SK-N-SH (cell line): Measurements from ENCODE around the gene AHDC1. TPM values are rescaled to one million over a fixed set of nuclear protein-coding genes. Genes with fewer than 3 reads are reported as not detected.
"Not testable (repeated sequence)": the region's sequence is repeated elsewhere in the genome, so short reads cannot be mapped to it uniquely, and the experiment has no call there.

Experiments used
- CTCF ChIA-PET: fragments of 300-600, 350-600 bp; formaldehyde crosslinking; extraction: SDS; loops from one replicate; lab custom pipeline; 2021; lab: Yijun Ruan, JAX
- POLR2A ChIA-PET: fragments of 350-600 bp; sonication (Branson Sonifier 250); formaldehyde crosslinking; extraction: SDS; loops from one replicate; lab custom pipeline; 2020; ENCODE audit warnings: antibody characterized with exemption, inconsistent platforms; lab: Yijun Ruan, JAX
- DNase-seq: peaks from one replicate; pipeline ENCODE4 v3.0.0; 2012
- H2AFZ ChIP-seq: fragments of 200-600 bp; sonication (generic); 2 replicates; pipeline ENCODE4 v1.8.1; 2016; ENCODE audit warnings: antibody characterized with exemption, mild to moderate bottlenecking, low read depth
- H3F3A ChIP-seq: fragments of 200-600 bp; sonication (generic); replicated peaks from 2 replicates; pipeline ENCODE3; 2016; ENCODE audit warnings: antibody characterized with exemption, mild to moderate bottlenecking; ENCODE audit not compliant: insufficient read depth
- H3K27ac ChIP-seq, 2 experiments: fragments of 200-500 bp in 1 of 2; fragments of 200-600 bp in 1 of 2; sonication (Bioruptor generic) in 1 of 2; sonication (generic), shearing (Covaris generic) in 1 of 2; 2 replicates each; pipeline versions ENCODE4 v1.5.1 to v1.6.1; 2014 to 2016; ENCODE audit warnings: low read depth in 2 of 2, inconsistent platforms in 1 of 2, low read length in 1 of 2, mild to moderate bottlenecking in 1 of 2, mixed read lengths in 1 of 2
- H3K27me3 ChIP-seq: fragments of 200-600 bp; sonication (generic), shearing (Covaris generic); 2 replicates; pipeline ENCODE4 v1.6.1; 2016; ENCODE audit warnings: mixed run types; ENCODE audit not compliant: insufficient read depth
- H3K36me3 ChIP-seq, 2 experiments: fragments of 200-500 bp in 1 of 2; fragments of 200-600 bp in 1 of 2; sonication (Bioruptor generic) in 1 of 2; sonication (generic) in 1 of 2; replicated peaks in 1 of 2; 2 replicates each; pipeline versions ENCODE3 to v1.5.1; 2014 to 2016; ENCODE audit warnings: low read length in 1 of 2, mild to moderate bottlenecking in 1 of 2; ENCODE audit not compliant: insufficient read depth in 2 of 2, control insufficient read depth in 1 of 2
- H3K4me1 ChIP-seq, 2 experiments: fragments of 200-500 bp in 1 of 2; fragments of 200-600 bp in 1 of 2; sonication (Bioruptor generic) in 1 of 2; sonication (generic), shearing (Covaris generic) in 1 of 2; 2 replicates each; pipeline versions ENCODE4 v1.5.1 to v1.6.1; 2014 to 2016; ENCODE audit warnings: low read depth in 1 of 2, low read length in 1 of 2, mixed run types in 1 of 2; ENCODE audit not compliant: insufficient read depth in 2 of 2, control insufficient read depth in 1 of 2
- H3K4me2 ChIP-seq: fragments of 200-600 bp; sonication (generic), shearing (Covaris generic); 2 replicates; pipeline ENCODE4 v1.6.1; 2017; ENCODE audit warnings: mixed run types
- H3K4me3 ChIP-seq, 2 experiments: fragments of 200-500 bp in 1 of 2; fragments of 200-600 bp in 1 of 2; sonication (Bioruptor generic) in 1 of 2; sonication (generic), shearing (Covaris generic) in 1 of 2; 2 replicates each; pipeline versions ENCODE4 v1.5.1 to v1.8.1; 2014 to 2016; ENCODE audit warnings: low read depth in 2 of 2, inconsistent platforms in 1 of 2, low read length in 1 of 2, mild to moderate bottlenecking in 1 of 2, mixed read lengths in 1 of 2, moderate library complexity in 1 of 2
- H3K79me2 ChIP-seq: fragments of 200-600 bp; sonication (generic); 2 replicates; pipeline ENCODE4 v1.8.1; 2017; ENCODE audit warnings: mild to moderate bottlenecking; ENCODE audit not compliant: insufficient read depth
- H3K9ac ChIP-seq: fragments of 200-600 bp; sonication (generic); 2 replicates; pipeline ENCODE4 v1.6.1; 2017; ENCODE audit warnings: mixed run types
- H3K9me2 ChIP-seq: fragments of 200-600 bp; sonication (generic); 2 replicates; pipeline ENCODE4 v1.6.1; 2017; ENCODE audit warnings: mixed run types
- H3K9me3 ChIP-seq: fragments of 200-600 bp; sonication (generic); 2 replicates; pipeline ENCODE4 v1.6.1; 2017; ENCODE audit warnings: mixed run types, mild to moderate bottlenecking, moderate library complexity
- H4K20me1 ChIP-seq: fragments of 200-600 bp; sonication (generic); 2 replicates; pipeline ENCODE4 v1.6.1; 2017; ENCODE audit warnings: mild to moderate bottlenecking, mixed run types; ENCODE audit not compliant: insufficient read depth
- FOSL2 ChIP-seq: IDR thresholded peaks from 2 replicates; pipeline ENCODE4 v1.4.0; 2012; ENCODE audit warnings: low read depth, mild to moderate bottlenecking, moderate library complexity, borderline replicate concordance
- FOXJ3 ChIP-seq: sonication (generic); formaldehyde crosslinking; IDR thresholded peaks from 2 replicates; pipeline ENCODE4 v1.5.1; 2020; ENCODE audit warnings: mild to moderate bottlenecking, missing genetic modification reagents
- NFIC ChIP-seq: IDR thresholded peaks from 2 replicates; pipeline ENCODE4 v1.4.0; 2012; ENCODE audit warnings: borderline replicate concordance
- SMC3 ChIP-seq: IDR thresholded peaks from 2 replicates; pipeline ENCODE4 v1.6.1; 2012; ENCODE audit warnings: low read depth, low read length, improper control_type of control experiment
- WGBS: methylation state at CpG from one replicate; pipeline ENCODE4 v1.1.6; 2017; ENCODE audit warnings: low lambda C conversion rate; 5-methylcytosine and 5-hydroxymethylcytosine counted together
- polyA plus RNA-seq, 3 experiments: library from polyadenylated mRNA; depleted of rRNA; stranded (reverse); fragments of >200 nt; gene quantifications; 2 replicates each; pipeline ENCODE4 v1.2.3, GENCODE V29; 2012
- TF ChIP-seq, protein P1 (sequence below): fragments of 200-600 bp; sonication (generic); IDR thresholded peaks from 2 replicates; pipeline ENCODE4 v1.6.1; 2017; ENCODE audit warnings: antibody characterized with exemption, mild to moderate bottlenecking, moderate library complexity
- TF ChIP-seq, protein P2 (sequence below): IDR thresholded peaks from 2 replicates; pipeline ENCODE4 v1.6.1; 2012; ENCODE audit warnings: mild to moderate bottlenecking, low read depth, low read length, moderate library complexity

The AHDC1 gene
- polyA plus RNA-seq, 1 of the 3 experiments (the other 2 are of a cell fraction) = 8.5 TPM

DNA sequence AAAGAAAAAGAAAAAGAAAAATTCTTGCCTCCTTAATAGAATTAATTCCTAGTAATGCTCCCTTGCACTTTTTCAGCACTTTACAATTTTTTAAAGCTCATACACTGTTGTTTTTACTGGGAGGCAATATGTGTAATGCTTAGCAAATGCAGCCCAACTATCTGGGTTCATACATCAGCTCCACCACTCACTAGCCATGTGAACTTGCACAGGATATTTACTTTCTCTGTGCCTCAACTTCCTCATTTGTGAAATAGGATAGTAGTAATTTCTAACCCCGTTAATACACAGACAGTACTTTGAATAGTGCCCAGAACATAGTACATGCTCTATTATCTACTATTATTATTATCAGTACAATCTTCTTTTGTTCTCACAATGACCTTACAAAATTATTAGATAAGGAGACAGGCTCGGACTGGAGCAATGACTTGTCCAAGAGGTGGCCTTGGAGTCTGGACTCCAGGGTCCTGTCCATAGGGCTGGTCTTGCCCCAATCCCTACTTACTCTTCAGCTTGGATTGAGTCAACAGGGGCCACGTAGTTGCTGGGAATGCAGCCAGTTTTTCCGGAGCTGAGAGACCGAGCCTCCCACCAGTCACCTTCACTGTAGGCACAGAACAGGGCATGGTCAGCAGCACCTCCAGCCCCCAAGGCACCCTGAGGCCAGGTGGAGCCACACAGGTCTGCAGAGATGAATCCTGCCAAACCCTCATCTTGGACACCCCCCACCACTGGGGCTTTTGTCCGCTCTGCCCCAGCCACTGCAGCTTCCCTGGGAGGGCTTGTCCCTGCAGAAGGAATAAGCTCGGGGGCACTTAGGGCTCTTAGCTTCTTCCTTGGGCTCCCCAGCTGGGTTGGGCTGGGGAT, 17.3 kb upstream of the AHDC1 start:
- no peaks in the 10 kb centered on the region for H3F3A ChIP-seq
- H3K27me3 ChIP-seq = no peaks in the 10 kb centered on the region
- no peaks in the 10 kb centered on the region for H4K20me1 ChIP-seq
- ChIA-PET POLR2A (no interaction called here), CTCF (interaction anchor here (1.8 to 22.9 kb wide), 3 partner anchors 15 to 42 kb away, joined by 7 to 526 read pairs (median 67); partner anchors contain the start of genes AHDC1 and IFI6)
- H3K4me1 ChIP-seq = peaks cover 4% of the 10 kb centered on the region in 2 experiments; a peak in 1 of 4 replicates
- 0 out of 2 replicates have a peak, but pooled peaks have one; percentile 14 for TF ChIP-seq NFIC
- TF ChIP-seq, protein P1, sequence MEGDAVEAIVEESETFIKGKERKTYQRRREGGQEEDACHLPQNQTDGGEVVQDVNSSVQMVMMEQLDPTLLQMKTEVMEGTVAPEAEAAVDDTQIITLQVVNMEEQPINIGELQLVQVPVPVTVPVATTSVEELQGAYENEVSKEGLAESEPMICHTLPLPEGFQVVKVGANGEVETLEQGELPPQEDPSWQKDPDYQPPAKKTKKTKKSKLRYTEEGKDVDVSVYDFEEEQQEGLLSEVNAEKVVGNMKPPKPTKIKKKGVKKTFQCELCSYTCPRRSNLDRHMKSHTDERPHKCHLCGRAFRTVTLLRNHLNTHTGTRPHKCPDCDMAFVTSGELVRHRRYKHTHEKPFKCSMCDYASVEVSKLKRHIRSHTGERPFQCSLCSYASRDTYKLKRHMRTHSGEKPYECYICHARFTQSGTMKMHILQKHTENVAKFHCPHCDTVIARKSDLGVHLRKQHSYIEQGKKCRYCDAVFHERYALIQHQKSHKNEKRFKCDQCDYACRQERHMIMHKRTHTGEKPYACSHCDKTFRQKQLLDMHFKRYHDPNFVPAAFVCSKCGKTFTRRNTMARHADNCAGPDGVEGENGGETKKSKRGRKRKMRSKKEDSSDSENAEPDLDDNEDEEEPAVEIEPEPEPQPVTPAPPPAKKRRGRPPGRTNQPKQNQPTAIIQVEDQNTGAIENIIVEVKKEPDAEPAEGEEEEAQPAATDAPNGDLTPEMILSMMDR = no peak
- DNase-seq = no peak
- H3K4me2 ChIP-seq = no peak overlapping the region
- no peaks in the 10 kb centered on the region for H3K9me3 ChIP-seq
- H3K9me2 ChIP-seq = no peaks in the 10 kb centered on the region
- 49% methylated on average over 6 of the region's 7 CpGs for WGBS
- H3K79me2 ChIP-seq = no peaks in the 10 kb centered on the region
- no peak overlapping the region for H2AFZ ChIP-seq
- H3K9ac ChIP-seq = no peak overlapping the region
- no peak overlapping the region for H3K27ac ChIP-seq
- H3K4me3 ChIP-seq = no peak overlapping the region
- no peaks in the 10 kb centered on the region for H3K36me3 ChIP-seq

DNA sequence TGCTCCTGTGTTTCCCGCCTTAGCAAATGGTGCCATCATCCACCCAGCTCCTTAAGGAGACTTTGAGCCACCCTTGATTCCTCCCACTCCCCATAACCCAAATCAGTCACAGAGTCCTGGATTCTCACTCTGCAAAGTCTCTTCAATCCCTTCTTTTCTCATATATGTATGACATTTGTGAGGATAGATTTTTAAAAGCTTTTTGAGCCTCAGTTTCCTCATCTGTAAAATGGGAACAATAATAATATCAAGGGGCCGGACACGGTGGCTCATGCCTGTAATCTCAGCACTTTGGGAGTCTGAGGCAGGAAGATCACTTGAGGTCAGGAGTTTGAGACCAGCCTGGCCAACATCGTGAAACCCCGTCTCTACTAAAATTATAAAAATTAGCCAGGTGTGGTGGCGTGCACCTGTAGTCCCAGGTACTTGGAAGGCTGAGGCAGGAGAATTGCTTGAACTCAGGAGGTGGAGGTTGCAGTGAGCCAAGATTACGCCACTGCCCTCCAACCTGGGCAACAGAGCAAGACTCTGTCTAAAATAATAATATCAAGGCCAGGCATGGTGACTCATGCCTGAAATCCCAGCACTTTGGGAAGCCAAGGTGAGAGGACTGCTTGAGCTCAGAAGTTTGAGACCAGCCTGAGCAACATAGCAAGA, 16.0 kb upstream of the AHDC1 start:
- H3F3A ChIP-seq, POLR2A ChIA-PET, H3K27me3 ChIP-seq, H3K79me2 ChIP-seq, H3K36me3 ChIP-seq, H4K20me1 ChIP-seq, H3K4me1 ChIP-seq, H3K4me3 ChIP-seq, H3K9me2 ChIP-seq, DNase-seq, H2AFZ ChIP-seq, H3K9me3 ChIP-seq, H3K9ac ChIP-seq, H3K4me2 ChIP-seq, H3K27ac ChIP-seq: not testable (repeated sequence)
- CTCF ChIA-PET = interaction anchor here (0.9 to 22.9 kb wide), 4 partner anchors 13 to 63 kb away, joined by 3 to 526 read pairs (median 36); partner anchors contain the start of genes AHDC1 and IFI6
- WGBS = 83% methylated on average over 7 of the region's 7 CpGs

DNA sequence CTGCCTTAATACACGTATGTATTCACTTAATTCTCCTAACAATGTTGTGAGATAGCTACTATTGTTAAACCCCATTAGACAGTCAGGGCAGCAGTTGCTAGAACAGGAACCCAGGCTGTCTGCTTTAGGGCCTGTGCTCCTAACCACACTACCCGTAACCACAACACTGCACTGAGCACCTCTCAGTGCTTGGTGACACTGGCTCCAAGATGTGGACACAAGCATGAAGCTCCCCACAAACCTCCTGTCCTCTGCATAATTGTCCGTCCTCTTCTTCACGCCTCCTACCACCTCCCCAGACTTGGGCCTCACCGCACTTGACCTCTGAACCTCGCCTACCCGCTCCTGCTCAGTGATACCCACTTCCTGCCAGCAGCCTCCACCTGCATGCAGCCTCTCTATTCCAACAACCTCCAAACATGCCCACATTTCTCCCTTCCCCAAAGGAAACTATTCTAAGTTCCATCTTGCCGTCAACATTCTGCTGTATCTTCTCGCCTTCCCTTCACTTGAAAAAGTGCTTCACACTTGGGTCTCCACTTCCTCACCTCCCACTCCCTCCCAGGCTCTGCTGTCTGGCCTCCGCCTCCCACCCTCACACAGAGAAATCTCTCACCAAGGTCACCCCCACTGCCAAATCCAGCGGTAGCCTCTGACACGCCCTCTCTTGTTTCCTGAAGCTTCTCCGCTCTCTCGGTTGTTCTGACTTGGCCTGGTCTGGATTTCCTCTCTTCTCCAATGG, 14.6 kb upstream of the AHDC1 start:
- 88% methylated on average over 14 of the region's 14 CpGs for WGBS
- TF ChIP-seq FOXJ3 (CRISPR knock-in tag) (no peak), SMC3 (no peak), FOSL2 (no peak)
- TF ChIP-seq, protein P2, sequence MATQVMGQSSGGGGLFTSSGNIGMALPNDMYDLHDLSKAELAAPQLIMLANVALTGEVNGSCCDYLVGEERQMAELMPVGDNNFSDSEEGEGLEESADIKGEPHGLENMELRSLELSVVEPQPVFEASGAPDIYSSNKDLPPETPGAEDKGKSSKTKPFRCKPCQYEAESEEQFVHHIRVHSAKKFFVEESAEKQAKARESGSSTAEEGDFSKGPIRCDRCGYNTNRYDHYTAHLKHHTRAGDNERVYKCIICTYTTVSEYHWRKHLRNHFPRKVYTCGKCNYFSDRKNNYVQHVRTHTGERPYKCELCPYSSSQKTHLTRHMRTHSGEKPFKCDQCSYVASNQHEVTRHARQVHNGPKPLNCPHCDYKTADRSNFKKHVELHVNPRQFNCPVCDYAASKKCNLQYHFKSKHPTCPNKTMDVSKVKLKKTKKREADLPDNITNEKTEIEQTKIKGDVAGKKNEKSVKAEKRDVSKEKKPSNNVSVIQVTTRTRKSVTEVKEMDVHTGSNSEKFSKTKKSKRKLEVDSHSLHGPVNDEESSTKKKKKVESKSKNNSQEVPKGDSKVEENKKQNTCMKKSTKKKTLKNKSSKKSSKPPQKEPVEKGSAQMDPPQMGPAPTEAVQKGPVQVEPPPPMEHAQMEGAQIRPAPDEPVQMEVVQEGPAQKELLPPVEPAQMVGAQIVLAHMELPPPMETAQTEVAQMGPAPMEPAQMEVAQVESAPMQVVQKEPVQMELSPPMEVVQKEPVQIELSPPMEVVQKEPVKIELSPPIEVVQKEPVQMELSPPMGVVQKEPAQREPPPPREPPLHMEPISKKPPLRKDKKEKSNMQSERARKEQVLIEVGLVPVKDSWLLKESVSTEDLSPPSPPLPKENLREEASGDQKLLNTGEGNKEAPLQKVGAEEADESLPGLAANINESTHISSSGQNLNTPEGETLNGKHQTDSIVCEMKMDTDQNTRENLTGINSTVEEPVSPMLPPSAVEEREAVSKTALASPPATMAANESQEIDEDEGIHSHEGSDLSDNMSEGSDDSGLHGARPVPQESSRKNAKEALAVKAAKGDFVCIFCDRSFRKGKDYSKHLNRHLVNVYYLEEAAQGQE = no peak
- Histone ChIP-seq H3K27ac (no peak overlapping the region), H3K9me2 (no peaks in the 10 kb centered on the region), H3K36me3 (no peaks in the 10 kb centered on the region), H3K9me3 (no peaks in the 10 kb centered on the region), H3K4me2 (no peak overlapping the region), H3K79me2 (no peaks in the 10 kb centered on the region), H2AFZ (no peak overlapping the region), H4K20me1 (no peaks in the 10 kb centered on the region), H3F3A (no peaks in the 10 kb centered on the region), H3K4me3 (no peak overlapping the region), H3K27me3 (no peaks in the 10 kb centered on the region), H3K9ac (no peak overlapping the region), H3K4me1 (peaks cover 4 to 9% of the 10 kb centered on the region in 2 experiments; a peak in 1 of 4 replicates)
- ChIA-PET CTCF (interaction anchor here (1.1 to 22.9 kb wide), 4 partner anchors 12 to 223 kb away, joined by 3 to 526 read pairs (median 35); partner anchors contain the start of genes AHDC1 and IFI6), POLR2A (interaction anchor here (0.6 kb wide), 1 partner anchor 10 kb away, joined by 3 read pairs; no protein-coding TSS in a partner anchor)
- DNase-seq = no peak
